Measurements from ENCODE around the gene ZNF480. TPM values are rescaled to one million over a fixed set of nuclear protein-coding genes. Genes with fewer than 3 reads are reported as not detected.

Gene ZNF480
- total and polyA plus RNA-seq, 8 donors: 2.2 to 11.0 (median 5.2) TPM

DNA sequence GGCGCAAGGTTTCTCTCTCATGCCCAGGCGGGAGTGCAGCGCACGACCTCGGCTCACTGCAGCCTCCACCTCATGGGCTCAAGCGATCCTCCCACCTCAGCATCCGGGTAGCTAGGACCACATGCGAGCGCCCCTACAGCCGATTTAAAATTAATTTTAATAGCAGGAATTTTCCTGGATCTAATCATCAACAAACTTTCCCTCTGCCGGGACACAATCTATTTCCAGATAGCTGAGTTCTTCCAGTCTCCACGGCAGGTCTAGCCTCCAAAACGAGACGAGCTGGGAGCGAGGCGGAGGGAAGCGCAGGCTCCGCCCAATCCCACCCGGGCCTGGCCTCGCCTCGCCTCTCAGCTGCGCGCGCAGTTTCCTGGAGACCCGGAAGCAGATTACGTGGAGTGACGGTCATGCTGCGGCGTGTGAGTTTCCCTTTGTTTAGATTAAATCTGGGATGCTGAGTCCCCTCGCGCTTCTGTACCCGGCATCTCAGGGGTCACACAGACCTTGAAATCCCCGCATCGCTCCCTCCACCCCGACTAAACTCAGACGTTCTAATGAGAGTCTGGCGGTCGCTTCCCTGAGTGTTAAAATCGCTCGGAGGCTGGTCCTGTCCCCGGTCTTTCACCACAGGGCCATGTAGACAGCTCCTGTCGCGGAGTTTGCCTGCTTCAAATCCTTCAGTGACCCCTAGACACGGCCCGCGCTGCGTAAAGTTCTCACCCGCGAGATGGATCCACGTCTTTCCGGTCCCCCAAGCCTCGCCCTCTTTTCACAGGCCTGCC lies 72.8 kb downstream of the ZNF480 start, which contains the start of gene ZNF880:
TSS of gene ZNF880 (plus strand) at position 365 of the 782 bp plus-strand sequence. CDS start at position 408, 43 bp downstream.
- Histone ChIP-seq H3K4me1 (peaks cover 6 to 11% (median 9%) of the 10 kb centered on the region in 4 donors), H3K27me3 (no peaks in the 10 kb centered on the region), H3K27ac (peak within 1 kb of the TSS; percentile 76 to 96 (median 92)), H3K36me3 (peaks cover 28 to 57% (median 46%) of the 10 kb centered on the region in 4 donors), H3K9me3 (peaks cover 29 to 86% (median 55%) of the 10 kb centered on the region in 4 donors), H3K4me3 (peak within 1 kb of the TSS; percentile 60 to 73 (median 64))
- WGBS, 5 donors: 2 to 3% (median 2%) methylated on average over 35 to 52 of the region's 52 CpGs
- TF ChIP-seq, protein P1, sequence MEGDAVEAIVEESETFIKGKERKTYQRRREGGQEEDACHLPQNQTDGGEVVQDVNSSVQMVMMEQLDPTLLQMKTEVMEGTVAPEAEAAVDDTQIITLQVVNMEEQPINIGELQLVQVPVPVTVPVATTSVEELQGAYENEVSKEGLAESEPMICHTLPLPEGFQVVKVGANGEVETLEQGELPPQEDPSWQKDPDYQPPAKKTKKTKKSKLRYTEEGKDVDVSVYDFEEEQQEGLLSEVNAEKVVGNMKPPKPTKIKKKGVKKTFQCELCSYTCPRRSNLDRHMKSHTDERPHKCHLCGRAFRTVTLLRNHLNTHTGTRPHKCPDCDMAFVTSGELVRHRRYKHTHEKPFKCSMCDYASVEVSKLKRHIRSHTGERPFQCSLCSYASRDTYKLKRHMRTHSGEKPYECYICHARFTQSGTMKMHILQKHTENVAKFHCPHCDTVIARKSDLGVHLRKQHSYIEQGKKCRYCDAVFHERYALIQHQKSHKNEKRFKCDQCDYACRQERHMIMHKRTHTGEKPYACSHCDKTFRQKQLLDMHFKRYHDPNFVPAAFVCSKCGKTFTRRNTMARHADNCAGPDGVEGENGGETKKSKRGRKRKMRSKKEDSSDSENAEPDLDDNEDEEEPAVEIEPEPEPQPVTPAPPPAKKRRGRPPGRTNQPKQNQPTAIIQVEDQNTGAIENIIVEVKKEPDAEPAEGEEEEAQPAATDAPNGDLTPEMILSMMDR (IDR thresholded peaks at IDR 0.05): peak in 1 of 7 experiments; percentile 14
- TF ChIP-seq EP300 (IDR thresholded peaks at IDR 0.05) (no peak), POLR2AphosphoS5 (IDR thresholded peaks at IDR 0.05) (peak; percentile 74 to 93 (median 87)), POLR2A (IDR thresholded peaks at IDR 0.05) (no peak)
- intact Hi-C loops (cut with DNase I; ENCODE audit: low total_unique reads): no loop called here
- DNase-seq: peak; percentile 92 to 98

DNA sequence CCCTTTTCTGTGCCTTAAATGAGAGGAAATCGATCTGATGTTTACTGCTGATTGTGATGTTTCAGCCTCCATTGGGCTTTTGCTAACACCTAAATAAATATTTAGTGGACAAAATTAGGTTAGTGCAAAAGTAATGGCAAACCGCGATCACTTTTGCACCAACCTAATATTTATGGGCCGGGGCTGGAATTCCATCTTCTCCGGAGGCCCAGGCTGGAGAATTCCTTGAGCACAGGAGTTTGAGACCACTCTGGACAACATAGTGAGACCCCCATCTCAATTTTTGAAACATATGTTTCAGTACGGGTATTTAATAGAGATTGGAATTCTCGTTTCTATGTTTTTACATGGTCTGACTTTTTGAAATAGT lies 73.4 kb downstream of the ZNF480 start:
- Histone ChIP-seq H3K9me3 (peaks cover 23 to 86% (median 52%) of the 10 kb centered on the region in 4 donors), H3K36me3 (peaks cover 30 to 57% (median 49%) of the 10 kb centered on the region in 4 donors), H3K27me3 (no peaks in the 10 kb centered on the region), H3K4me1 (peaks cover 6 to 11% (median 9%) of the 10 kb centered on the region in 4 donors), H3K4me3 (peak overlapping the region; percentile 60 to 73 (median 64)), H3K27ac (peak overlapping the region; percentile 76 to 96 (median 92))
- intact Hi-C loops (cut with DNase I; ENCODE audit: low total_unique reads): no loop called here
- no peak for DNase-seq
- TF ChIP-seq EP300 (IDR thresholded peaks at IDR 0.05) (no peak), POLR2A (IDR thresholded peaks at IDR 0.05) (no peak), POLR2AphosphoS5 (IDR thresholded peaks at IDR 0.05) (no peak)
- TF ChIP-seq, protein P1 (IDR thresholded peaks at IDR 0.05): no peak
- WGBS, 5 donors: 31 to 52% (median 38%) methylated on average over 7 of the region's 7 CpGs

Small RNA genes within 50 kb of the gene (small RNA-seq; reads per million reads assigned to genes)
- 0 to 0.15 (median 0) reads per million in 4 donors for gene MIR643
- gene RF00019: 0 reads per million in 4 donors

Other genes with a start within 250 kb of the ZNF480 start
- gene ZNF432, start 248.3 kb upstream of the ZNF480 start, total RNA-seq: 10 to 100 TPM in 3 of 5 donors, 1 to 10 TPM in 2; 5.2 to 41.3 (median 17.0) TPM
- gene ZNF432, start 248.3 kb upstream of the ZNF480 start, polyA plus RNA-seq: 1 to 10 TPM; 2.6 to 9.2 (median 9.0) TPM
- gene ZNF841, start 201.4 kb upstream of the ZNF480 start, total RNA-seq: 10 to 100 TPM in 4 of 5 donors, 1 to 10 TPM in 1; 4.3 to 47.4 (median 20.7) TPM
- 1 to 10 TPM; 5.2 to 6.3 (median 6.2) TPM for gene ZNF841, start 201.4 kb upstream of the ZNF480 start, polyA plus RNA-seq
- gene ZNF616, start 157.2 kb upstream of the ZNF480 start, total RNA-seq: 10 to 100 TPM in 1 of 5 donors, 1 to 10 TPM in 3, under 1 TPM in 1; 0.29 to 23.3 (median 7.2) TPM
- gene ZNF616, start 157.2 kb upstream of the ZNF480 start, polyA plus RNA-seq: 1 to 10 TPM; 1.7 to 2.0 (median 1.7) TPM
- gene ZNF836, start 125.5 kb upstream of the ZNF480 start, total RNA-seq: 10 to 100 TPM in 2 of 5 donors, 1 to 10 TPM in 3; 1.3 to 17.7 (median 4.1) TPM
- 1 to 10 TPM; 3.2 to 4.5 (median 3.4) TPM for gene ZNF836, start 125.5 kb upstream of the ZNF480 start, polyA plus RNA-seq
- gene PPP2R1A, start 107.1 kb upstream of the ZNF480 start, total RNA-seq: 100 to 1,000 TPM in 4 of 5 donors, 10 to 100 TPM in 1; 73.3 to 272 (median 192) TPM
- 100 to 1,000 TPM in 2 of 3 donors, 10 to 100 TPM in 1; 98.7 to 146 (median 109) TPM for gene PPP2R1A, start 107.1 kb upstream of the ZNF480 start, polyA plus RNA-seq
- gene ZNF766, start 27.6 kb upstream of the ZNF480 start, total RNA-seq: 10 to 100 TPM in 3 of 5 donors, 1 to 10 TPM in 2; 1.3 to 19.6 (median 14.2) TPM
- 1 to 10 TPM; 2.6 to 4.0 (median 3.3) TPM for gene ZNF766, start 27.6 kb upstream of the ZNF480 start, polyA plus RNA-seq
- gene ZNF610, start 39.1 kb downstream of the ZNF480 start, total RNA-seq: 1 to 10 TPM in 1 of 5 donors, under 1 TPM in 1, not detected in 3; 0.45 to 2.2 TPM
- gene ZNF610, start 39.1 kb downstream of the ZNF480 start, polyA plus RNA-seq: 1 to 10 TPM in 2 of 3 donors, under 1 TPM in 1; 0.93 to 2.6 (median 1.4) TPM
- gene ZNF880, start 72.8 kb downstream of the ZNF480 start, total RNA-seq: 10 to 100 TPM in 3 of 5 donors, 1 to 10 TPM in 2; 4.1 to 44.2 (median 11.6) TPM
- gene ZNF880, start 72.8 kb downstream of the ZNF480 start, polyA plus RNA-seq: 10 to 100 TPM in 2 of 3 donors, 1 to 10 TPM in 1; 8.4 to 10.4 (median 10.2) TPM
- gene ZNF528, start 100.7 kb downstream of the ZNF480 start, total RNA-seq: 10 to 100 TPM; 11.7 to 40.8 (median 16.2) TPM
- 1 to 10 TPM; 3.7 to 9.0 (median 5.7) TPM for gene ZNF528, start 100.7 kb downstream of the ZNF480 start, polyA plus RNA-seq
- gene ZNF534, start 132.0 kb downstream of the ZNF480 start, total RNA-seq: under 1 TPM in 1 of 5 donors, not detected in 4; 0.37 TPM
- gene ZNF534, start 132.0 kb downstream of the ZNF480 start, polyA plus RNA-seq: under 1 TPM in 1 of 3 donors, not detected in 2; 0.08 TPM
- 1 to 10 TPM in 1 of 5 donors, under 1 TPM in 1, not detected in 3; 0.45 to 4.4 TPM for gene ZNF578, start 156.4 kb downstream of the ZNF480 start, total RNA-seq
- gene ZNF578, start 156.4 kb downstream of the ZNF480 start, polyA plus RNA-seq: under 1 TPM in 2 of 3 donors, not detected in 1; 0.25 to 0.43 TPM
- gene ZNF808, start 230.5 kb downstream of the ZNF480 start, total RNA-seq: 10 to 100 TPM; 11.7 to 41.5 (median 24.8) TPM
- gene ZNF808, start 230.5 kb downstream of the ZNF480 start, polyA plus RNA-seq: 1 to 10 TPM in 2 of 3 donors, under 1 TPM in 1; 0.92 to 1.9 (median 1.5) TPM

Data from stomach (tissue), 9 donors.